Stimulated activated CD8-positive, alpha-beta memory T cell treated with anti-CD3 and anti-CD28 coated beads, Interleukin-15, amount 100 ng/mL, for 4 hours (primary cell): ENCODE measurements around the gene AGAP1.

Source experiments
- DNase-seq, 2 donors: peaks; one replicate each; pipeline ENCODE4 v3.0.0-alpha.2; 2020; ENCODE audit warnings: low read depth in 2 of 2

Gene AGAP1

DNA sequence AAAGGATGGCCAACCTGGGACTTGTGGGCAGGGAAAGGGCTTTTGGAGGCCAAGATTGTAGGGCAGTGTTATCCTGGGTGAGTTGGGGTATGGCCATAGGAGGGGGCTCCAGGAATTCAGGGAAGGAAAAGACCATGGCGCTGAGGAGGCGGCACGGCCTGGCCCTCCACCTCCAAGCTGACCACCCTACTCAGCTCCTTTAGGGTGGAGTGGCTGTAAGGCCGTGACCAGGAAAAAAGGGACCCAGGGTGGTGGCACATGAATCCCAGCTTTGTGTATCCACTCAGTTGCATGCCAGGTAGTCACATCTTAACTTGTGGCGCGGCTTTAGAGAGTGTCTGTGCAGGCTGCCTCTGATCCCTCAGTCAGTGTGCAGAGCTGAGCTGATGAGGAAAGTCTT lies 168.1 kb downstream of the AGAP1 start:
- DNase-seq, result no peak

DNA sequence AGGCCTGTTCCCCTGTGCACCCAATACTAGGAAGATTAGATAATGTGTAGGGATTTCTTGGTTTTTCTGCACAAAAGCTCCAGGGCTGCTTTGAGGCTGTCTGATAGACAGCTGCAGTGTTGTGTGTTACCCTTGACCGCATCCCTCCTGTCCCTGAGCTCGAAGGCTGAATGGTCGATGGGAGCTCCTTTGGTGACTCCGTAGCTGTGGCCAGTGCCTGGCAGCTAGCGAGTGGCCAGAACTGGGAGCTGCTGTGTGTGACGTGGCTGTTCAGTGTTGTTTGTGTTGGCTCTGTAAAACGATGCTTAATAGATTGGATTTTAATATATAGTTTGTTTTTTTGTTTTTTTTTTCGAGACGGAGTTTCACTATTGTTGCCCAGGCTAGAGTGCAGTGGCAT lies 170.0 kb downstream of the AGAP1 start:
- DNase-seq, result no peak

DNA sequence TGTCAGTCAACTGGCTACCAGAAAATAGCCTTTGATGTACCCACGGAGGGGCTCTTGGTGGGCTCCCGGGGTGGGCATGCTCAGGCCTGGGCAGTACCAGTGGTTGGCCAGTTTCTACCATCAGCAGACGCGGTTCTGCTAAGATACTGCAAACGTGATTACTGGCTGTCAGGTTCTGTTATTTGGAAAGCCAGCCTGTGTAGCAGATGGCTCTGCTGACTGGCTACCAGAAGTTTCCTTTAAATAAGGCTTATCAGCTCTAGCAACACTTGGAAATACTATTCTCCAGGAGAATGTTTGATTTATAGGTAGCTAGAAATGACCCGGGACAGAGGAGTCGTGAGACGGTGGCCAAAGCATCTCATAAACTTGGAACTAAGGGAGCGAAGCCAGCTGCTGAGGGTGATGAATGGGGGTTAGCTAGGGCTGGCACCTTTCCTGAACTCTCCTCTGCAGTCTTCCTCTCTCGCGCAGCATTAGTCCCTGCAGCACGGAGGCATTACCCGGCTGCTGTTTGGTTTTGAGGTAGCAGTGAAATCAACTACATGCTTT lies 171.9 kb downstream of the AGAP1 start:
- no peak for DNase-seq

DNA sequence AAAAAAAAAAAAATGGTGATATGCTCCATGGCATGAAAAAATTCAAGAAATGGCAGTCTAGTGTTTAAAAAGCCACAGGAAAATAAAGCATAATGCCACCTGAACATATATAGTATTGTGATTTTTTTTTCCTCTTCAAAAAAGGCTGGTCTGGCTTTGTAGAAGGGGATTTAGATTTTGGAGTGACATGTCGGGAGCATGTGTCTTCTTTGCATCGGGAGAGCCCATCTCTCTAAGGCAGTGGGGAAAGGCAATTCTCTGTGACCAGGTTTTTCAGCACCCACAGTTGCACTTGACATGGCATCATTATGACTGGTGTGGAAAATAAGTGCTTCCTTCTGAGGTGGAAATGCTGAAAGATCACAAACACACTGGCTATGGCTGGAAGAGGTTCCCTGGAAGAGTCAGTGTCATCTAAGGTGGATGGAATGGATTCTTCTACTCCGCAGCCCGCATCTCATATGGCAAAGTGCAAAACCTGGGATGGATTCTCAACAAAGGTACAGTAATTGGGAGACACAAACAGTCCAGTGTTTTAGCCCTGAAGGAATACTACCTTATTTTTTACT lies 172.5 kb downstream of the AGAP1 start:
- no peak for DNase-seq

DNA sequence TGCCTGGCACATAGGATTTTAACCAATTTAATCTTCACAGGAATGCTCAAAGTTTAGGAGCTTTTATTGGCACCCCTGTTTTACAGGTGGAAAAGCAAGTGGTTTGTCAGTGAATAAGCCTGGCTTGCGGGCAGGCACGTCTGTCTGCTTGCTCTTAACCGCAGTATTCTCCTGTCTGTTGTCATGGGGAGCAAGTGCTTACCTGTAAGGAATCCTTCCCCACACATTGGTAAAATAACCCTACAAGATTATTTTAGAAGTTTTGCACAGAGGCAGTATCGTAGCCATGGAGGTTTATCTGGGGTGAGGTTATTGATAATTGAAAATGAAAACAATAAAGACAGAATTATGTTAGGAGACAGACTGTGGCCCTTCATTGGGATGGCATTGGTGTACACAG lies 174.9 kb downstream of the AGAP1 start:
- DNase-seq, result no peak

DNA sequence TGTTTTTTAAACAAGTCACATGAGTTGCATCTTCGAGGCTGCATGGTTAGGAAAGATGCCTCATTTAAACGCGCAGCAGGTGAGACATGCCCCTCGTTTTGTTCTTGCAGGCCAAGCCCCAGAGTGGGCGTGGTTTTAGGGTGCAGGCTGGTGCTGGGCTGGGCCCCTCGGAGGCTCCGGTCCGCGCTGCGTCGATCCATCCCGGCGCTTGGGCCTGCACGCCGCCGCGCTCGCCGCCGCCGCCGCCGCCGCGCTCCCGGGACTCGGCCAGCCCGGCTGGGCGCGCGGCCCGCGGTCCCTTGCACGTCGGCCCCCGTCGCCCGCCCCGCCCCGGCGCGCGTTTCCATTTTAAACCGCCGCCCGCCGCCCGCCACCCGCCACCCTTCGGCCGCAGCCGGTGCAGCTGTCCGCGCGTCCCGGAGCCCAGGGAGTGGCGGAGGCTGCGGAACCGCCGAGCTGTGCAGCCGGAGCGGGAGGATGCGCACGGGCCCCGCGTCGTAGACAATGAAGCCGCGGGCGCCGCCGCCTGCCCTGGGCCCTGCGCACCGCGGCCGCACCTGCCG lies 175.5 kb downstream of the AGAP1 start:
- DNase-seq, result peak in 1 of 2 donors; percentile 17

DNA sequence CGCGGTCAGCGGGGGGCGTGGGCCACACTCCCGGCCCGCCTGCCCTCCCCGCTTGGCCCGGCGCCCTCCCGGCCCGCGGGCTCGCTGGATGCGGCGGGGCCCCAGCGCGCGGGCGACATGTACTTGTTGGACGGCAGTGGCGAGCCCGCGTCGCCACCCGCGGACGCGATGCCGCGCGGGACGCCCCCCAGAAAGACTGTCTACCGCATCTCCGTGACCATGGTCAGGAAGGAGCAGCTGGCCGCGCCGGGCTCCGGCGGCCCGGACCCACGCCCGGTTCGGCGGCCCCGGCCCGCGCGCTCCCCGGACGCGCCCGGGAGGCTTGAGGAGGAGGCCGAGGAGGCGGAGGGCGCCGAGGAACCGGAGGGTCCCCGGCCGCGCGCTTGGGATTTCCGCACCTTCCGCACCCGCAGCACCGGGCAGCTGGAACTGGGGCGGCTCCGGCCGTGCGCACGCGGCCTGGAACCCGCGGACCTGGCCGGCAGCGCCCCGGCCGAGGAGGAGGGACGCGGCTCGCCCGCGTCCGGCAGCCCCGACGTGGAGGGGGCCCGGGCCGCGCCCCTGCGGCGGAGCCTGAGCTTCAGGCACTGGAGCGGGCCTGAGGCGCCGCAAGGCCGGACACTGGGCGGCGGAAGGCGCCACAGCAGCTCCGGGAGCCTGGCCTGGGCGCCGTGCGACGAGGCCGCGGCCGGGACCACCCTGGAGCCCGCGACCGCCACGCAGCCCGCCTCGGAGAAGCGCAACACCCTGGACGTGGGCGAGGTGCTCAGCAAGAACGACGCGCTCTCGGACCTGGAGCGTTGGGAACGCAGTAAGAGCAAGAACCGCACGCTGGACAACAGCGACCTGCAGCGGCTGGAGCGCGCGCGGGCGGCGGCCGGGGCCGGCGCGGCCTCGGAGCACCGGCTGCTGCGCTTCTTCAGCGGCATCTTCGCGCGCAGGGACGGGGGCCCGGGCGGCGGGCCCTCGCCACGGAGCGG lies 176.4 kb downstream of the AGAP1 start:
- no peak for DNase-seq

DNA sequence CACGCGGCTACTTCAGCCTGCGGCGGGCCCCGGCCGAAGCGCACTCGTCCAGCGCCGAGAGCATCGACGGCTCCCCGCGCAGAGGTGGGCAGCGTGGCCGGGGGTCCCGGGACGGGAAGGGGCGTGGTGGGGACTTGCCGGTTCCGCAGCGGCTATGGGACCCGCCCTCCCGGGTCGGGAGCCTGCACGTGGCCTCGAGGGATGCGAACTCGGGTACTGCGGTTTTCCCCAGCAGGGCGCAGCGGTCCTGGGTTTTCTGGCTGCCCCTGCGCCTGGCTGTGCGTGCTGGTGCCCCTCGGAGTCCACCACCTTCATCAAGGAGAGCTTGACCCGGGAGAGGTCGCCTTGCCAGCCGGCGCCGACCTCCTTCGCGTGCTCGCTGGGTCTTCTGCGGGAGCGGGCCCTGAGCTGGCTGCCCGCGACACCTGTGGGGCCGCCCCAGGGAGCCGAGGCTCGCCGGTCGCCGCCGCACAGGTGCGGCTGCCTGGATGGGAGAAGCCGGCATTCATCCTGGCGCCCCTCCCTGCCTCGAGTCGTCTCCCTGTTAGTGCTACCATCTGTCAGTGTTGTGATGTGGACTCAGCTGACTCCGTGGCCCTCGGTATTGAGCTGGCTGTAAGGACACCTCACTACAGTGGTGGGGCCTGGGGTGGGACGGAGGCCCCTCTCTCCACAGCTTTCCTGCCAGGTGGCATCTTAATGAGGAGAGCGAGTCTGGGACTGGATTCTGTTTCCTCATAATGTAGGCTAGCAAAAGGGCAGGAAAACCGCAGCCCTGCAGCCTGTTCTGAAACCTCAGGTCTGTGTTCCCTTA lies 177.3 kb downstream of the AGAP1 start:
- DNase-seq, result no peak

DNA sequence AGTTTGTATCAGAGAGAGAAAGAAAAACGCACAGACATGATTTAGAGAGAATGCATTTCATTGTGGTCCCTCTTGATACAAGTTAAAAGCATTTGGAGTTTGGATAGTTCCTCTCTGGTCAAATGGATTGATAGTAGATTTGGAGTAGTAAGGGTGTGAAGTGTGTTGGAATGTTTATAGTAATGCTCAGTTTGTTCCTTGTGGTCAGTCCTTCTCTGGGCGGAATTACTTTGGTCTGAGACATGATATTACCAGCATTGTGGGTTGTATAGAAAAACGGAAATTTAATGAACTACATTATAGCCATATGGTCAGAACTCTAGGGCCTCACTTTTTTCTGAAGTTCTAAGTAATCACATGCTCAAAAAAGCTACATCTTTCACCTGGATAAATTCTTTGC lies 178.9 kb downstream of the AGAP1 start:
- DNase-seq, result no peak

DNA sequence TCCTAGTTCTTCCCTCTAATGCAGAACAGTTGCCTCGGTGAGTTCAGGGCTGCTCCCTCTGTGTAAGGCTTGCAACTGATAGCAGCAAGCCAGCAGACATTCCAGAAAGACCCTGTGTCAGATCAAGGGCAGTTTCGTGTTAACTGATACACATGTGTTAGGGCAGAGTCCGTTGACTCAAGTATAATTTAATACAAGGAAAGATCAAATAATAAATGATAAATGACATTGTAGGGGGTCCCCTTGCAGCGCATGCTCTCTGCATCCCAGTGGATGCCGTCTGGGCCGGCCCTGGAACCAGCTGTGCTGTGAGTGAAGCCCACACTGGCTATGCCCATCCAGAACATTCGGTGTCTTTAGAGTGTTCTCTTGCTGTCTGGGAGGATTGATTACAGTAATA lies 180.3 kb downstream of the AGAP1 start:
- no peak for DNase-seq

DNA sequence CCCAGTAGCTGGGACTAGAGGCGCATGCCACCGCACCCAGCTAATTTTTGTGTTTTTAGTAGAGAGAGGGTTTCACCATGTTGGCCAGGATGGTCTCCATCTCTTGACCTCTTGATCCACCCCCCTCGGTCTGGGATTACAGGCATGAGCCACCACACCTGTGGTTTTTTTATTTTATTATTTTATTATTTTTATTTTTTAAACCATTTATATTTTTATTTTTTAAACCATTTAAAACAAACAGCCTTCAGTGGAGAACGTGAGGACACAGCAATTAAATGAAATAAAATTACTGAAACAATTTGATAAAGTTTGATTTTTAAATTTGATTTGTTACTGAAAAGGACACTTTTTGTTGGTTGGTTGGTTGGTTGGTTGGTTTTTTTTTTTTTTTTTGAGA lies 181.0 kb downstream of the AGAP1 start:
- no peak for DNase-seq

DNA sequence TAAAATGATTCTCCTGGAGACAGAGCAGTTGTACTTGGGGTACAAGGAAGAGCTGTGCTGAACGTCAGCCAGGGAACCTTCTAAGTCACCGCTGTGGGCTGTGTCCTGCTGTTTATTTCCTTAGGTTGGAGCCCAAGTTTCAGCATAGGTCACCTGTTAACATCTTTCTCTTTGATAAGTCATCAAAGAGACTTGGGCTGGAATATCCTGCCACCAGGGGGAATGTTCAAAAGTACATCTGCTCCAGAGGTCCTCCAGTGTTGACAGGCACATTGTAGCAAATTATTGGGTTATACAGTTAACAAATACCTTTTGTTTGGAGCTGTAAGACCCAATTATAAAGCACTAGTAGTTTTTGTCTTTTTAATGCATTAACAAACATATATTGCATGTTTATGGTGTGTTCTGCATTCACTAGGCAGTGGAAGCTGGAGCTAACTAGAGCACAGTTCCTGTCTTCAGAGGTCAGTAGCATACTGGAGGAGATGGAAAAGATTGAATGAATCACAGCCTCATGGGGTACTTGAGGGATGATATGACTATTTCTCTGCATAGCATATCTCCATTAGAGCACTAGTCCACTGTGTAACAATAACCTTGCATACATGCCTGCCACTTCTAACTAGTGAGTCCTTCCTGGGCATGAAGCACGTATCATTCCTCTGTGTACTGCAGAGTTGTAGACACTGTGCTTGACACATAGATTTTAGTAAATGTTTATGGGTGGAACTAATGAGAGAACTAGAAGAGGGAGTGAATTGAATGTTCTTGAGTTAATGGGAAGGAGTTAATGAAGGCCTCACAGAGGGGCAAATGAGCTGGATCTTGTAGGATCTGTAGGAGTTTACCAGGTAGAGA lies 182.1 kb downstream of the AGAP1 start:
- DNase-seq, result no peak

DNA sequence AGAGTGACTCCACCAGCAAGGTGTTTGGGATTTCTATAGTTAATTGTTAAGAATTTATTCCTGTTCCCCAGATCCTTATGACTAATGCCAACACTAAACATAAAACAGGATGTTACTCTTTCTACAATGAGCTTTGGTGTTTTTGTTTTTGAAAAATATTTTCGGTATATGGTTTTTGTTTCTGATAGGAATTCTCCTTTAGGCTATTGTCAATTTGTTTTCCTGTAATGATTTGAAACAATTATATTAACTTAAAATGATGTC lies 182.6 kb downstream of the AGAP1 start:
- DNase-seq, result no peak

DNA sequence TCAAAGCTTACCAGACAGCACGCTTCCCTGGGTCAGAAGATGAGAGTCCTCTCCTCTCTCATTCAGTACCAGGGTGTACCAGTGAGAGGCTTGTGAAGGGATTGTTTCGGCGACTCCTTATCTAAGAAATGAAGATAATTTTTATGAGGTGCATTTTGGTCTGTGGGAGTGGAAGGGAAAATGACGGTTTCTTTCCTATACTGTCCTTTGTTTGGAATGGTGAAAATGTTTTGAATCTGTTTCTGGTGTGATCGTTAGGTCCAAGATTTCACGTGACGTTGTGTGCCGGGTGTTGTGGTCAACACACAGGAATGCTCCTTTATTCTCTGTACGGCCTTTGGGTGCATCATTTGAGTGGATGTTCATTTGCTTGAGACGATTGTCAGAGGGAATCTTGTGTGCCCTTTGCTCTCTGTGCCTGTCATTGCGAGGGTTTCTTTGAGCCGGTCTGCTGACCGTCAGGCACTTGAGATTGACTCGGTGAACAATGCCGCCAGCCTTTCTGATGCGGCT lies 183.5 kb downstream of the AGAP1 start:
- no peak for DNase-seq

DNA sequence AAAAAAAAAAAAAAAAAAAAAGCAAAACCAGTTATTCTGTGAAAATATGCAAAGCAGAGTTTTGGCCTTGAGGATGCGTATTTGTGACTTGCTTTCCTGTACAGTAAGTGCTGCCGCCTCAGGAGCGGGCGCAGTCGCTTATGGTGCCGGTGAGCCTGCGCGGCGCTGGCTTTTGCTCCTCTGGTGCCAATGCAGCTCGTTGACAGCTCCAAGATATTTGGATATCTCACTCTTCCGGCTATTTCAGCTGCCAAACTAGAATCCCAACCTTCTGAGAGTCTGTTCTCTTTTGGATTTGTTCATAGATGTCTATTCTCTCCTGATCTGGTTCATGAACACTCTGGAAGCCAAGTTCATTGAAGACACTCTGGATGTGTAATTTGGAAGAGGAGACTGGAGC lies 184.1 kb downstream of the AGAP1 start:
- DNase-seq, result no peak

DNA sequence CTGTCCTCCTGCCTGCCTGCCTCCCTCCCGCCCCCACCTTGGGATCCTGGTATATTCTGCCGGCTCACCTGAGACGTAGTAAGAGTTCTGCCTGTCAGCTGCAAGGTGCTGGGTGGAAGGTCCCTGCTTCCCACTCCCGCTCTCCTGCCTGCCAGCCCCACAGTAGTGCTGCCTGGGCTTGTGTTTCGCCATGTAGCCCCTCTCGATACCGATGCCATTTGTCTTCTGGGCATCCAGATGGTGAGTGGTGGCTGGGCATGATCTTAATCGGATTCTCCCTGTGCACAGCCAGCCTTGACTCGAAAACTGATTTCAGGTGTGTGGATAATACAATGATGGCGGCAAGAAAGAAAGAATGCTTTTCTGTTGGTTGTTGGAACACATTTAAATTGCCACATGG lies 184.9 kb downstream of the AGAP1 start:
- DNase-seq, result no peak

DNA sequence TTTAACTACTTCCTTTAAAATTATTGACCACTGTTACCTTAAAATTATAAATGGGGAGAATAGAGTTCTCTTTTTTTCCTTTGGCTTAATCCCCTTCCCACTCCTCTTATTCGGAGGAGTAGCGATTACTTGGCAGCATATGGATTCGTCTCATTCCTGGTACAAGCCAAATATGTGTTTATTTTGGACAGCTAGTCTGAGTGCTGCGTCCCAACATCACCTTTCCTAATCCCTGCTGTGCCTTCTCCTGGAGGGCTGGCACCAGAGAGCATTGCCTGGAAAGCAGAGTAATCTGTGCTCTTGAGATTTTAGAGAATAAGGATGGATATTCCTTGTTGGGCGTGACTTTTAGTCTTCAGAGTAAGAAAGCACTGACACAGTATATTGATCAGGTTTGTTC lies 185.6 kb downstream of the AGAP1 start:
- DNase-seq, result no peak

DNA sequence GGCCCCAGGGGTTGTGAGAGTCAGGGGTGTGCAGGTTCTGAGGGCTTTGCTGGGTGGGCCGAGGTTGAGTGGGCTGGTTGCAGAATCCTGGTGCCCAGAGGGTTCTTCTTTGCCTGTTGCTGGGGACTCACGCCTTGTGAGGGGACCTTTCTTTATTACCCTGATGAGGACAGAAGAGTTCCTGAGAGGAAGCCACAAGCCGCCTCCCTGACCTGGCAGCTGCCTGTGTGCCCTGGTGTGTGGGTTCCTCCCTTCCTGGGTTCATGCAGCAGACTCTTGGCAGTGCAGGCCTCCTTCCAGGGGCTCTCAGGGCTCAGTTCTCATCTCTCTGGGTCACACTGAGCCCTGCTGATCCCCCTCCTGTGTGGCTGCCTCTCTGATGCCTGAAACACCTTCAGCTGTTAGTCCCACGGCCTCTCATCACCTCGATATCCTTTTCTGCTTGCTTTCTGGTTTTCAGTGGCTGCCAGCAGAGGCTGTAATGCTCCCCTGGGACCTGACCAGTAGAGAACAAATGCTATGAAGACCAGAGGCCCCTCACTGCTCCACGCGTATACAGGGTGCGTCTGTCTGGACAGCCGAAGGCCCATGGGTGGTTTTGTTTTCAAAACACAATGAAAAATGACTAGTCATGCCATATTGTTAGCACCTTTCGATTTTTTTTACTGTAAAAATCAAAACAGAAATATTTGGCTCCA lies 191.3 kb downstream of the AGAP1 start:
- no peak for DNase-seq

DNA sequence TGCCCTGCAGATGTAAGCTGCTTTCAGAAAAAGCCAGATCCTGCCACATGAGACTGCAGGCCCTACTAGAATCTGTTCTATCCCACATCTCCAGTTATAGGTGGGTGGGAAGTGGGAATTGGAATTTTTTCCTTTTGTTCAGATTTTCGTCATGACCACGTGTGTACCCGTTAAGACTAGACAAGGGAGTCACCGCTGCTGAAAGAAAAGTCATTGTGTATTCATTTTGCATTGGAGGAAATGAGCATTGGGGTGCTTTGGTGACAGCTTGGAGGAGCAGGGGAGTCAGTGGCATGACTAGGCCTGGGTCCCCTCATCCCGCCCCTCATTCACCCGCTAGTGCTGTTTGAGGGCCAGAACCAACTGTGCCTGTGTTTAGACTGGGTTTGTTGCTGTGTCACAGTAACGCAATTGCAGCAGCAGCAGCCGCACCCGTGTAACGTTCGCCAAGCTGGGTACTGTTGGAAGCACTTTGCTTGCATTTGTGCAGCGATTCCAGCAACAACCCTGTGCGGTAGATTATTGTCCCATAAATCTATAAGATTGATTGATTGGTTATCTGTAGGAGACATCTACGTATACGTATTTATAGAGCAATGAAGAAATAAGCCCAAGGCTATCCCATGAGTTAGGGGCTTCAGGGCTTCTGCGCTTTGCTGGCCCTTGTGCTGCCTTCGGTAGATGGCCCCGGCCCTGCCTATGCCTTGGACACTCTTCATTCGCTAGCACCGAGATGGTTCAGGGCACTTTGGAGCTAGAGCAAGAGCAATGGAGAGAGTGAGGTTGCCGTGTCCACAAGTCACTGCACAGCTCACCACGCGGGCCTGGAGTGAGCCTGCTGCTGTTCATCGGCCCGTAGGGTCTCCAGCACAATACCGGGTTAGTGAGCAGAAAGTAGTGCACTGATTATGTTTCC lies 194.9 kb downstream of the AGAP1 start:
- DNase-seq, result no peak
